Measurements from ENCODE around the gene STN1.

Gene STN1

GRCh38 chr10:103897241-103897774 is 20.7 kb downstream of the STN1 start:
- Histone ChIP-seq H3K4me3 (replicated peaks; ENCODE audit: low read depth, low read length) (no peak overlapping the region), H3K27me3 (replicated peaks; ENCODE audit: control insufficient read depth, insufficient read depth, low read length) (no peaks in the 10 kb centered on the region), H3K36me3 (ENCODE audit: control insufficient read depth, insufficient read depth, low read length) (peaks cover 7% of the 10 kb centered on the region)
- DNase-seq (ENCODE audit: extremely low read depth, insufficient read length): no peak
- no peak for TF ChIP-seq CTCF (IDR thresholded peaks at IDR 0.05; ENCODE audit: insufficient read depth, low read length, poor library complexity, severe bottlenecking)

GRCh38 chr10:103896225-103896624 is 21.8 kb downstream of the STN1 start:
- Histone ChIP-seq H3K4me3 (replicated peaks; ENCODE audit: low read depth, low read length) (no peak overlapping the region), H3K27me3 (replicated peaks; ENCODE audit: control insufficient read depth, insufficient read depth, low read length) (no peaks in the 10 kb centered on the region), H3K36me3 (ENCODE audit: control insufficient read depth, insufficient read depth, low read length) (peaks cover 7% of the 10 kb centered on the region)
- no peak for TF ChIP-seq CTCF (IDR thresholded peaks at IDR 0.05; ENCODE audit: insufficient read depth, low read length, poor library complexity, severe bottlenecking)
- DNase-seq (ENCODE audit: extremely low read depth, insufficient read length): no peak

- TF ChIP-seq CTCF (IDR thresholded peaks at IDR 0.05; ENCODE audit: insufficient read depth, low read length, poor library complexity, severe bottlenecking): no peak
- peaks cover 7% of the 10 kb centered on the region for H3K36me3 ChIP-seq (ENCODE audit: control insufficient read depth, insufficient read depth, low read length)
- no peak for DNase-seq (ENCODE audit: extremely low read depth, insufficient read length)
- no peak overlapping the region for H3K4me3 ChIP-seq (replicated peaks; ENCODE audit: low read depth, low read length)
- H3K27me3 ChIP-seq (replicated peaks; ENCODE audit: control insufficient read depth, insufficient read depth, low read length): no peaks in the 10 kb centered on the region
These were observed 22.4 kb downstream of the STN1 start for GRCh38 chr10:103895411-103896186.

GRCh38 chr10:103894441-103894864 is 23.5 kb downstream of the STN1 start:
- no peak for DNase-seq (ENCODE audit: extremely low read depth, insufficient read length)

GRCh38 chr10:103893817-103894216 is 24.2 kb downstream of the STN1 start:
- peaks cover 8% of the 10 kb centered on the region for H3K36me3 ChIP-seq (ENCODE audit: control insufficient read depth, insufficient read depth, low read length)
- DNase-seq (ENCODE audit: extremely low read depth, insufficient read length): no peak
- TF ChIP-seq CTCF (IDR thresholded peaks at IDR 0.05; ENCODE audit: insufficient read depth, low read length, poor library complexity, severe bottlenecking): no peak
- no peaks in the 10 kb centered on the region for H3K27me3 ChIP-seq (replicated peaks; ENCODE audit: control insufficient read depth, insufficient read depth, low read length)
- H3K4me3 ChIP-seq (replicated peaks; ENCODE audit: low read depth, low read length): no peak overlapping the region

More at GRCh38 chr10:103894441-103894864, 23.5 kb downstream of the STN1 start:
- peaks cover 10% of the 10 kb centered on the region for H3K36me3 ChIP-seq (ENCODE audit: control insufficient read depth, insufficient read depth, low read length)
- no peak overlapping the region for H3K4me3 ChIP-seq (replicated peaks; ENCODE audit: low read depth, low read length)
- no peaks in the 10 kb centered on the region for H3K27me3 ChIP-seq (replicated peaks; ENCODE audit: control insufficient read depth, insufficient read depth, low read length)
- TF ChIP-seq CTCF (IDR thresholded peaks at IDR 0.05; ENCODE audit: insufficient read depth, low read length, poor library complexity, severe bottlenecking): no peak
